A549 (cell line): ENCODE results near the gene ENTR1. TPM values are rescaled to one million over a fixed set of nuclear protein-coding genes. Genes with fewer than 3 reads are reported as not detected.
A peak's percentile ranks its signal among the peaks of the same experiment; 100 is the strongest.

ENCODE experiments used
- ATAC-seq, 2 experiments: fragments of 200-7000 bp in 1 of 2; fragments of >200 bp in 1 of 2; cut with Nextera tagmentation in 1 of 2; cut with Tn5 transposase in 1 of 2; 3 replicates each; pipeline versions ENCODE4 v1.8.0 to v1.9.1; 2018 to 2020; ENCODE audit warnings: mild to moderate bottlenecking in 1 of 2, moderate library complexity in 1 of 2
- CTCF ChIA-PET: fragments of 300-600 bp; sonication (Branson Sonifier 250); formaldehyde crosslinking; extraction: SDS; loops from one replicate; lab custom pipeline; 2021; ENCODE audit warnings: antibody characterized with exemption, inconsistent platforms; lab: Yijun Ruan, JAX
- POLR2A ChIA-PET: fragments of 350-600 bp; formaldehyde crosslinking; extraction: SDS; loops from one replicate; lab custom pipeline; 2021; ENCODE audit warnings: antibody characterized with exemption, inconsistent platforms; lab: Yijun Ruan, JAX
- DNase-seq, 2 experiments: peaks; one replicate each; pipeline versions ENCODE4 v3.0.0 to v3.0.0-alpha.2; 2011 to 2016; ENCODE audit warnings: low read depth in 1 of 2, low spot score in 1 of 2
- FAIRE-seq: peaks from 2 replicates; lab custom pipeline; 2011; peaks lifted over from hg19 to GRCh38; lab: Jason Lieb, UNC
- H3K27ac ChIP-seq, 2 experiments: fragments of >200 bp; sonication (Bioruptor Twin); formaldehyde crosslinking; 3 replicates each; pipeline ENCODE4 v1.5.1; 2016 to 2017
- H3K4me1 ChIP-seq: fragments of >200 bp; sonication (Bioruptor Twin); formaldehyde crosslinking; 3 replicates; pipeline ENCODE4 v1.6.1; 2016
- H3K4me2 ChIP-seq: fragments of >200 bp; sonication (Bioruptor Twin); formaldehyde crosslinking; 3 replicates; pipeline ENCODE4 v1.6.1; 2016
- H3K4me3 ChIP-seq: fragments of >200 bp; sonication (Bioruptor Twin); formaldehyde crosslinking; 3 replicates; pipeline ENCODE4 v1.5.1; 2016
- H3K9me3 ChIP-seq: fragments of >200 bp; sonication (Bioruptor Twin); formaldehyde crosslinking; 3 replicates; pipeline ENCODE4 v1.6.1; 2016
- CBX2 ChIP-seq: fragments of 200-600 bp; sonication (generic); IDR thresholded peaks from 2 replicates; pipeline ENCODE4 v1.6.1; 2016; ENCODE audit warnings: low read depth, mild to moderate bottlenecking, borderline replicate concordance
- EHF ChIP-seq: fragments of 250-450 bp; sonication (Bioruptor Pico); IDR thresholded peaks from 2 replicates; pipeline ENCODE4 v1.5.0; 2020; ENCODE audit warnings: mild to moderate bottlenecking
- EP300 ChIP-seq, 2 experiments: fragments of >200 bp; sonication (Bioruptor Twin); formaldehyde crosslinking; IDR thresholded peaks; 2 replicates in 1 of 2; 3 replicates in 1 of 2; pipeline ENCODE4 v1.6.1; 2016 to 2017
- ESRRA ChIP-seq: fragments of 150-350 bp; IDR thresholded peaks from 2 replicates; pipeline ENCODE4 v1.6.1; 2014; ENCODE audit warnings: mild to moderate bottlenecking, low read length, borderline replicate concordance
- FOSL2 ChIP-seq, 2 experiments: fragments of 450-650 bp in 1 of 2; fragments of >200 bp in 1 of 2; sonication (Bioruptor Twin) in 1 of 2; formaldehyde crosslinking; IDR thresholded peaks; 2 replicates each; pipeline versions ENCODE4 v1.5.0 to v1.6.1; 2016 to 2020; ENCODE audit warnings: mild to moderate bottlenecking in 1 of 2, moderate library complexity in 1 of 2
- FOXS1 ChIP-seq: fragments of 250-450 bp; sonication (Bioruptor Pico); IDR thresholded peaks from 2 replicates; pipeline ENCODE4 v1.5.0; 2020; ENCODE audit warnings: mild to moderate bottlenecking, moderate library complexity
- GATA3 ChIP-seq: IDR thresholded peaks from 2 replicates; pipeline ENCODE4 v1.6.1; 2012; ENCODE audit warnings: borderline replicate concordance
- HDAC2 ChIP-seq: fragments of 200-600 bp; sonication (generic); IDR thresholded peaks from 2 replicates; pipeline ENCODE4 v1.6.1; 2016
- HOXB13 ChIP-seq: fragments of 250-450 bp; sonication (Bioruptor Pico); IDR thresholded peaks from 2 replicates; pipeline ENCODE4 v1.5.0; 2020; ENCODE audit warnings: low read depth, mild to moderate bottlenecking, moderate library complexity
- HOXB5 ChIP-seq: fragments of 250-450 bp; sonication (Bioruptor Pico); IDR thresholded peaks from 2 replicates; pipeline ENCODE4 v1.5.0; 2020; ENCODE audit warnings: mild to moderate bottlenecking, moderate library complexity
- KDM1A ChIP-seq: fragments of 200-600 bp; sonication (generic); IDR thresholded peaks from 2 replicates; pipeline ENCODE4 v1.6.1; 2016; ENCODE audit warnings: low read depth, mild to moderate bottlenecking
- NFE2L2 ChIP-seq: fragments of 150-350 bp; conservative IDR thresholded peaks from 2 replicates; pipeline ENCODE4 v1.6.1; 2014; ENCODE audit warnings: low read length
- NPAS2 ChIP-seq: fragments of 250-450 bp; sonication (Bioruptor Pico); IDR thresholded peaks from 2 replicates; pipeline ENCODE4 v1.8.0; 2022; ENCODE audit warnings: mild to moderate bottlenecking, moderate library complexity, borderline replicate concordance
- POLR2A ChIP-seq: IDR thresholded peaks from 2 replicates; pipeline ENCODE4 v1.6.1; 2012; ENCODE audit warnings: mild to moderate bottlenecking, low read length
- RCOR1 ChIP-seq: fragments of 150-350 bp; IDR thresholded peaks from 2 replicates; pipeline ENCODE4 v1.6.1; 2014; ENCODE audit warnings: antibody characterized with exemption, low read length, low read depth
- RFX5 ChIP-seq: fragments of 450-650 bp; IDR thresholded peaks from 2 replicates; pipeline ENCODE4 v1.7.1; 2014; ENCODE audit warnings: antibody characterized with exemption, mild to moderate bottlenecking, moderate library complexity
- RNF2 ChIP-seq: fragments of 200-600 bp; sonication (generic); IDR thresholded peaks from 2 replicates; pipeline ENCODE4 v1.6.1; 2016; ENCODE audit warnings: low read depth, mild to moderate bottlenecking, antibody characterized with exemption, moderate library complexity, borderline replicate concordance
- SMC3 ChIP-seq: fragments of >200 bp; sonication (Bioruptor Twin); formaldehyde crosslinking; IDR thresholded peaks from 3 replicates; pipeline ENCODE4 v1.6.1; 2018; ENCODE audit warnings: inconsistent platforms
- SREBF2 ChIP-seq: fragments of 450-650 bp; IDR thresholded peaks from 2 replicates; pipeline ENCODE4 v1.6.1; 2014; ENCODE audit warnings: mild to moderate bottlenecking, moderate library complexity
- WGBS: methylation state at CpG from one replicate; pipeline ENCODE4 v1.1.6; 2017; ENCODE audit errors: missing lambda C conversion rate; 5-methylcytosine and 5-hydroxymethylcytosine counted together
- polyA plus RNA-seq, 4 experiments: library from polyadenylated mRNA; depleted of rRNA in 3 of 4; stranded (reverse); fragments of >200 nt; fragmentation: RNase III in 1 of 4; extraction: RNeasy Plus Mini Kit Qiagen cat#74134 plus additional on column Dnase treatment in 1 of 4; gene quantifications; 2 replicates in 3 of 4; 3 replicates in 1 of 4; pipeline ENCODE4 v1.2.3, GENCODE V29; 2011 to 2017
- TF ChIP-seq, protein P1 (sequence below): fragments of 200-600 bp; sonication (generic); IDR thresholded peaks from 2 replicates; pipeline ENCODE4 v1.6.1; 2016; ENCODE audit warnings: antibody characterized with exemption, mild to moderate bottlenecking, moderate library complexity
- TF ChIP-seq, protein P2 (sequence below): fragments of >200 bp; sonication (Bioruptor Twin); formaldehyde crosslinking; IDR thresholded peaks from 2 replicates; pipeline ENCODE4 v1.6.1; 2016
- TF ChIP-seq, protein P3 (sequence below): fragments of 250-450 bp; sonication (Bioruptor Pico); IDR thresholded peaks from 2 replicates; pipeline ENCODE4 v1.5.0; 2020; ENCODE audit warnings: low read depth, mild to moderate bottlenecking, moderate library complexity
- TF ChIP-seq, protein P4 (sequence below): IDR thresholded peaks from 2 replicates; pipeline ENCODE4 v1.6.1; 2012
- TF ChIP-seq, protein P5 (sequence below): fragments of 450-650 bp; IDR thresholded peaks from 2 replicates; pipeline ENCODE4 v1.6.1; 2014; ENCODE audit warnings: antibody characterized with exemption
- TF ChIP-seq, protein P6 (sequence below): IDR thresholded peaks from 2 replicates; pipeline ENCODE4 v1.6.1; 2012; ENCODE audit warnings: low read depth, borderline replicate concordance

ENTR1 gene
- polyA plus RNA-seq, 2 of the 4 experiments (the other 2 are of a cell fraction), result 63.8 to 75.8 TPM

DNA sequence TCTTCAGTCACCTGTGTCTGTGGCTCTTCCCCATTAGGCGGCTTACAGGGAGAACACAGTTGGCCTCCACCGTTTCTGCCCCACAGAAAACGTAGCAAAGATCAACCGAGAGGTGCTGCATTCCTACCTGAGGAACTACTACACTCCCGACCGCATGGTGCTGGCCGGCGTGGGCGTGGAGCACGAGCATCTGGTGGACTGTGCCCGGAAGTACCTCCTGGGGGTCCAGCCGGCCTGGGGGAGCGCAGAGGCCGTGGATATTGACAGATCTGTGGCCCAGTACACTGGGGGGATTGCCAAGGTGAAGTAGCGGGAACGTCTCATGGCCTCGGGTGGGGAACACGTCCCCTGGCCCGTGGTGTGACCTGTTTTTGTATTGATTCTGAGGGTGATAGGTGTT lies 6.5 kb upstream of the ENTR1 start (continued):
- TF ChIP-seq FOXS1 (CRISPR knock-in tag), result no peak
- TF ChIP-seq SREBF2, result no peak

DNA sequence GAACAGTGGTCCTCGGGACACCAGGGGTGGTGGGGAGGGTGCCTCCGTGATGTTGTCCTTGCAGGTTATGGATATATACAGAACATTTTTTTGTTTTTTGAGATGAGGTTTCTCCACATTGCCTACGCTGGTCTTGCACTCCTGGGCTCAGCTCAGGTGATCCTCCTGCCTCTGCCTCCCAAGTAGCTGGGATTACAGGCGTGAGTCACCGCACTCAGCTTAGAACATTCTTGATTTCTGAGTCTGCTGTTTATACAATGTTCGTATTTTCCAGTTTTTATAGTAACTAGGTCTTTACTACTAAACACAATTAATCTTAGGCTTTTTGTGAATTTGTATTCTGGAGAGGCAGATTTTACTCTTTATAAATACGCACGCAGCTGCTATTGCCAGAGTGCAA lies 6.0 kb upstream of the ENTR1 start:
- 91% methylated on average over 8 of the region's 8 CpGs for WGBS
- ATAC-seq (no peak), DNase-seq (no peak), FAIRE-seq (no peak)
- H3K4me3 ChIP-seq, result no peak overlapping the region
- peaks cover 6% of the 10 kb centered on the region; the same call in 2 of the 3 replicates for H3K4me1 ChIP-seq
- H3K4me2 ChIP-seq, result no peak overlapping the region
- CTCF ChIA-PET, result interaction anchor here (0.6 to 1.3 kb wide), 3 partner anchors 11 to 24 kb away, joined by 3 to 6 read pairs (median 3); no protein-coding TSS in a partner anchor
- H3K27ac ChIP-seq, result no peak overlapping the region
- no peak for TF ChIP-seq SMC3
- TF ChIP-seq EP300 (IDR thresholded peaks at IDR 0.05), result no peak
- TF ChIP-seq HDAC2, result no peak
- no peak for TF ChIP-seq RFX5
- TF ChIP-seq, protein P1, sequence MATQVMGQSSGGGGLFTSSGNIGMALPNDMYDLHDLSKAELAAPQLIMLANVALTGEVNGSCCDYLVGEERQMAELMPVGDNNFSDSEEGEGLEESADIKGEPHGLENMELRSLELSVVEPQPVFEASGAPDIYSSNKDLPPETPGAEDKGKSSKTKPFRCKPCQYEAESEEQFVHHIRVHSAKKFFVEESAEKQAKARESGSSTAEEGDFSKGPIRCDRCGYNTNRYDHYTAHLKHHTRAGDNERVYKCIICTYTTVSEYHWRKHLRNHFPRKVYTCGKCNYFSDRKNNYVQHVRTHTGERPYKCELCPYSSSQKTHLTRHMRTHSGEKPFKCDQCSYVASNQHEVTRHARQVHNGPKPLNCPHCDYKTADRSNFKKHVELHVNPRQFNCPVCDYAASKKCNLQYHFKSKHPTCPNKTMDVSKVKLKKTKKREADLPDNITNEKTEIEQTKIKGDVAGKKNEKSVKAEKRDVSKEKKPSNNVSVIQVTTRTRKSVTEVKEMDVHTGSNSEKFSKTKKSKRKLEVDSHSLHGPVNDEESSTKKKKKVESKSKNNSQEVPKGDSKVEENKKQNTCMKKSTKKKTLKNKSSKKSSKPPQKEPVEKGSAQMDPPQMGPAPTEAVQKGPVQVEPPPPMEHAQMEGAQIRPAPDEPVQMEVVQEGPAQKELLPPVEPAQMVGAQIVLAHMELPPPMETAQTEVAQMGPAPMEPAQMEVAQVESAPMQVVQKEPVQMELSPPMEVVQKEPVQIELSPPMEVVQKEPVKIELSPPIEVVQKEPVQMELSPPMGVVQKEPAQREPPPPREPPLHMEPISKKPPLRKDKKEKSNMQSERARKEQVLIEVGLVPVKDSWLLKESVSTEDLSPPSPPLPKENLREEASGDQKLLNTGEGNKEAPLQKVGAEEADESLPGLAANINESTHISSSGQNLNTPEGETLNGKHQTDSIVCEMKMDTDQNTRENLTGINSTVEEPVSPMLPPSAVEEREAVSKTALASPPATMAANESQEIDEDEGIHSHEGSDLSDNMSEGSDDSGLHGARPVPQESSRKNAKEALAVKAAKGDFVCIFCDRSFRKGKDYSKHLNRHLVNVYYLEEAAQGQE, result no peak
- TF ChIP-seq SREBF2, result no peak
- no peak for TF ChIP-seq RCOR1
- TF ChIP-seq, protein P2, sequence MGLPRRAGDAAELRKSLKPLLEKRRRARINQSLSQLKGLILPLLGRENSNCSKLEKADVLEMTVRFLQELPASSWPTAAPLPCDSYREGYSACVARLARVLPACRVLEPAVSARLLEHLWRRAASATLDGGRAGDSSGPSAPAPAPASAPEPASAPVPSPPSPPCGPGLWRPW, result no peak
- TF ChIP-seq, all 56 proteins: peak for 0
- POLR2A ChIA-PET, result no interaction called here
- H3K9me3 ChIP-seq, result no peaks in the 10 kb centered on the region

DNA sequence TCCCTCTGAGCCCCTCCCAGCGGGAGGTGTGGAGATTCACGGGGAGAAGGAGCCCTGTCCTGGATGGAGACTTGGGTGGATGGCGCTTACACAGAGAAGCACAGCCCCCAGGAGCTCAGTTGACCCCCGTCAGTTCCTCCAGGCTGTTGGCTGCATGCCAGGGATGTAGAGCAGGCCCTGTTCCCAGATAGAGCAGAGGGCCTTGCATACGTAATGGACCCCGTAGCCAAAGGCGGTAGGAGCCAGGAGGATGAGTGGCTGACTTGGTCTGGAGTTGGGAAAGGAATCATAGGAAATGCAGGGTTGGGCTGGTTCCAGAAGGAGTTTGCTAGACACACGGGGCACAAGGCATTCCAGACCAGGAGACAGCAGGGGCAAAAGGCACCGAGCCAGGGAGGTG lies 2.5 kb upstream of the ENTR1 start:
- H3K4me2 ChIP-seq, result no peak overlapping the region
- H3K4me1 ChIP-seq, result peaks cover 19% of the 10 kb centered on the region
- 85% methylated on average over 9 of the region's 9 CpGs for WGBS
- H3K27ac ChIP-seq, result no peak overlapping the region
- H3K9me3 ChIP-seq, result no peaks in the 10 kb centered on the region
- ATAC-seq (no peak), FAIRE-seq (no peak), DNase-seq (no peak)
- H3K4me3 ChIP-seq, result no peak overlapping the region
- ChIA-PET CTCF (interaction anchor here (0.8 to 1.7 kb wide), 7 partner anchors 10 to 71 kb away, joined by 3 to 6 read pairs (median 3); no protein-coding TSS in a partner anchor), POLR2A (interaction anchor here (0.5 kb wide), 1 partner anchor 68 kb away, joined by 3 read pairs; no protein-coding TSS in a partner anchor)
- no peak for TF ChIP-seq HOXB13 (CRISPR knock-in tag)
- TF ChIP-seq, protein P3, sequence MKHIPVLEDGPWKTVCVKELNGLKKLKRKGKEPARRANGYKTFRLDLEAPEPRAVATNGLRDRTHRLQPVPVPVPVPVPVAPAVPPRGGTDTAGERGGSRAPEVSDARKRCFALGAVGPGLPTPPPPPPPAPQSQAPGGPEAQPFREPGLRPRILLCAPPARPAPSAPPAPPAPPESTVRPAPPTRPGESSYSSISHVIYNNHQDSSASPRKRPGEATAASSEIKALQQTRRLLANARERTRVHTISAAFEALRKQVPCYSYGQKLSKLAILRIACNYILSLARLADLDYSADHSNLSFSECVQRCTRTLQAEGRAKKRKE (CRISPR knock-in tag), result no peak
- no peak for TF ChIP-seq RCOR1

DNA sequence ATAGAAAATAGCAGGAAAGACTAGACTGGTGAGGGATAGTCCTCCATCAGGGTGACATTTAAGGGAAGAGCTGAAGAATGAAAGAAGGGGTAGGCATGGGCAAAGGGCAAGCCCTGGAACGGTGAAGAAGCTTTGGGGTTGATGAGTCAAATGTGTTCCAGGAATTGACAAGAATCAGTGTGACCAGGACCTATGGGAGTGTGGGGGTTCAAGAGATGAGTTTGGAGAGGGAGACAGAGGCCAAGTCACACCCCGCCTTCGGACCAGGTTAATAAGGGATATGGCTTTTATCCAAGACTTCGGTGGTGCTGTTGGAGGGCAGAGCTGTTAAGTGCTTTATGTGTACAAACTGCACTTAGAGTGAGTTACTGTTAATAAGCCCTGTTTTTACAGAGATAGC lies 964 bp upstream of the ENTR1 start:
- Histone ChIP-seq H3K27ac (peak overlapping the region; percentile 91 to 95), H3K4me3 (peak overlapping the region; percentile 78), H3K4me2 (peak overlapping the region; percentile 97), H3K9me3 (no peaks in the 10 kb centered on the region), H3K4me1 (peaks cover 19% of the 10 kb centered on the region)
- ATAC-seq (no peak), FAIRE-seq (no peak), DNase-seq (no peak)
- POLR2A ChIA-PET, result no interaction called here
- 34% methylated on average over 4 of the region's 4 CpGs for WGBS
- CTCF ChIA-PET, result interaction anchor here (0.5 kb wide), 1 partner anchor 98 kb away, joined by 3 read pairs; no protein-coding TSS in a partner anchor
- TF ChIP-seq GATA3 (no peak), HOXB5 (no peak), EP300 (IDR thresholded peaks at IDR 0.05) (no peak), RCOR1 (no peak), NPAS2 (CRISPR knock-in tag) (no peak), EHF (CRISPR knock-in tag) (no peak), KDM1A (no peak), NFE2L2 (no peak), POLR2A (no peak), CBX2 (no peak), ESRRA (no peak), FOSL2 (IDR thresholded peaks at IDR 0.05) (no peak), FOSL2 (CRISPR knock-in tag; IDR thresholded peaks at IDR 0.05) (no peak), RNF2 (no peak)
- TF ChIP-seq, protein P4, sequence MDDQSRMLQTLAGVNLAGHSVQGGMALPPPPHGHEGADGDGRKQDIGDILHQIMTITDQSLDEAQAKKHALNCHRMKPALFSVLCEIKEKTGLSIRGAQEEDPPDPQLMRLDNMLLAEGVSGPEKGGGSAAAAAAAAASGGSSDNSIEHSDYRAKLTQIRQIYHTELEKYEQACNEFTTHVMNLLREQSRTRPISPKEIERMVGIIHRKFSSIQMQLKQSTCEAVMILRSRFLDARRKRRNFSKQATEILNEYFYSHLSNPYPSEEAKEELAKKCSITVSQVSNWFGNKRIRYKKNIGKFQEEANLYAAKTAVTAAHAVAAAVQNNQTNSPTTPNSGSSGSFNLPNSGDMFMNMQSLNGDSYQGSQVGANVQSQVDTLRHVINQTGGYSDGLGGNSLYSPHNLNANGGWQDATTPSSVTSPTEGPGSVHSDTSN, result no peak
- TF ChIP-seq, protein P5, sequence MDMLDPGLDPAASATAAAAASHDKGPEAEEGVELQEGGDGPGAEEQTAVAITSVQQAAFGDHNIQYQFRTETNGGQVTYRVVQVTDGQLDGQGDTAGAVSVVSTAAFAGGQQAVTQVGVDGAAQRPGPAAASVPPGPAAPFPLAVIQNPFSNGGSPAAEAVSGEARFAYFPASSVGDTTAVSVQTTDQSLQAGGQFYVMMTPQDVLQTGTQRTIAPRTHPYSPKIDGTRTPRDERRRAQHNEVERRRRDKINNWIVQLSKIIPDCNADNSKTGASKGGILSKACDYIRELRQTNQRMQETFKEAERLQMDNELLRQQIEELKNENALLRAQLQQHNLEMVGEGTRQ, result no peak
- TF ChIP-seq, protein P6, sequence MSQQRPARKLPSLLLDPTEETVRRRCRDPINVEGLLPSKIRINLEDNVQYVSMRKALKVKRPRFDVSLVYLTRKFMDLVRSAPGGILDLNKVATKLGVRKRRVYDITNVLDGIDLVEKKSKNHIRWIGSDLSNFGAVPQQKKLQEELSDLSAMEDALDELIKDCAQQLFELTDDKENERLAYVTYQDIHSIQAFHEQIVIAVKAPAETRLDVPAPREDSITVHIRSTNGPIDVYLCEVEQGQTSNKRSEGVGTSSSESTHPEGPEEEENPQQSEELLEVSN, result no peak
